Nucleus accumbens (tissue), 56 donors: ENCODE measurements around the gene GNAS-AS1.
A peak's percentile ranks its signal among the peaks of the same experiment; 100 is the strongest.

ENCODE experiments used
- DNase-seq, 56 donors: peaks; one replicate each; lab custom pipeline; 2025; lab: John Stamatoyannopoulos, UW

Gene GNAS-AS1

DNA sequence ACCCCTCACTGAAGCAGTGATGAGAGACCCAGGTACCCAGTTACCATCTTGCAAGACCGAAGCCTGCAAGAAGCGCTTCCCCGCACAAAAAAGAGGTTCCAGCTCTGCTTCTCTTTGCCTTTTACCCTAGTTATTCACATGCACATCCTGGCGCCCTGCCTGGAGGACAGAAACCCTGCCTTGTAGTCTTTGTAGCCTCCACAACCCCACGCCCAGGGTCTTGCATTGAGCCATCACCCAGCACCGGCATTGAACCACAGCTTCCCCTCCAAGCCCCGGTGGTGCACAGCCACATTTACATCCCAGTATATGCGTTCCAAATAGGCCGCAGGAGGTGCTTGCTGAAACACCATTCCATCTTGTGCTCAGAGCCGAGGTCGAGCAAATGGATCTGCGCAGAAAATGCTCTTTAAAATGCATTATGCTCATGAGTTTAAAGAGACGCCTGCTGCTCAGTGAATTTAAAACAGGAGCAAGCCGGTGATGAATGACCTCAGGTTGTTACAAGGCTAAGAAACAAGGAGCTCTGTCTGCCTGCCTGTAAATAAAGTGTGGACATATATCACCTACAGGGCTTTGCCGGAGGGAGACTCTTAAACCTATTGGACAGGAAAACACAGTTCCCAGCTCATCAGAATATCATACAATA is 61.7 kb downstream of the GNAS-AS1 start:
- DNase-seq, result peak in 1 of 56 donors; percentile 9

DNA sequence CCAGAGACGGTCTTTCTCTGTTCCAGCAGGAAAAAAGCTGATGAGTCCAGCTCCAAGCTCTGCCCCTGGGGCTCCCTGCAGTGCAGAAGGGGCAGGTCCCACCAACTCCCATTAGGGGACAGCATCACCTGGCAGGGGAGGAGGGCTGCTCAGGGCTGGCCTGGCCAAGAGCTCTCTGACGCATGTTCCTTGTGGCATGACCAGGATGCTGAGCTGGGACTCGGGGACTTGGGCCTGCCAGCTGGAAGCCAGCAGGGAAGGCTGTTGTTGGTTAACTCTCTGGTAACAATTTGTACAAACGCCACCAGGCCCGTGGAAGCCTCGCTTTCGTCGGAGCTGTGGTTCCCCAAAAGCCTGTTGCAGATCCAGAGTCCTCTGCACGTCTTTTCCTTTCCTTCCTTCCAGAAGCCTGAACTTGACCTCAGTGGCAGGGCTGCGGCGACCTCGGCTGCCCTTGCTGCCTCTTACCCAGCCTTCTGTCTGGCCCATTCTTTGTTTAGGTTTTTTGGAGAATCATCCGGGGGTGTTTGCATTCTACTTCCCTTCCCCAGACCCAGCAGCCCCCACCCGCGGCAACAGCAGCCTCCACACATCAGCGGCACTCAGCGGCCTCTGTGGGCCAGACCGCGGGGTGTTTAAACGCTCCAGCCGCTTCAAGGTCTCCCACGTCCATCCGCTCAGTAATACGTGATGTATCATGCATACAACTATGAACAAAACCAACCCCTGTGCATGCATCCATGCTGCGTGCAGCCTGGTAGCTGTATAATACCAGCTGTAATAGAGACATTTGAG is 63.3 kb downstream of the GNAS-AS1 start:
- DNase-seq, result no peak

DNA sequence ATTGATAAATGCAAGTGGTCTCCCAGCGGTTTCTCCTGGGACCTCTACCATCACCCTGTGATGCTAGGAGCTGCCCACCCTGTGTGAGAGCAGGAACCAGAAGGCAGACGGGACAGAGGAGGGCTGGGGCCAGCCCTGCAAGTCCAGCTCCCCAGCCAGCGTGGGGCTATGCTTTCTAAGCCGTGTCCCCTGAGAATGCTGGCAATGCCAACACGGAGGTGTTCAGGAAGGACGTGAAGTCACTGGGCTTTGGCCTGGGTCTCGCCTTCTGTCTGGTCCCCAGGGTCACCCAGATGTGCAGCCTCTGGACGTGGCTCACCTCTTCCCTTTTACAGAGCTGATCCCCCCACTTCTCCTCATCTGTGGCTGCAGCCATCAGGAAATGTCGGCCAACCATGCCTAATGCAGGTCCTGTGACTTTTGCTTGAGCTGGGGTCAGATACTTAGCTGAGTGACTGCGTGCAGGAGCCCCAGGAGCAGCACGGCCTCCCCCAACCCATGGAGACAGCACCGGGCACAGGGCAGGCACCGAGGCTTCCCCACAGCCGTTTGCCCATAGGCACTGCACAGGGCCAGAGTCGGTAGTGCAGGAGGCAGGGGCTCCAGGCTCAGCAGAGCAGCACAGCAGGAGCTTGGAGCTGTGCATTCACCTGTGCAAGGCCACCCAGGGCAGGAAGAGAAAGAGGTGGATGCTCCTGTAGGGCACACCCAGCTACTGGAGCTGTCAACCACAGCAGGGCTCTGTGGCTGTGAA is 66.2 kb downstream of the GNAS-AS1 start:
- no peak for DNase-seq

DNA sequence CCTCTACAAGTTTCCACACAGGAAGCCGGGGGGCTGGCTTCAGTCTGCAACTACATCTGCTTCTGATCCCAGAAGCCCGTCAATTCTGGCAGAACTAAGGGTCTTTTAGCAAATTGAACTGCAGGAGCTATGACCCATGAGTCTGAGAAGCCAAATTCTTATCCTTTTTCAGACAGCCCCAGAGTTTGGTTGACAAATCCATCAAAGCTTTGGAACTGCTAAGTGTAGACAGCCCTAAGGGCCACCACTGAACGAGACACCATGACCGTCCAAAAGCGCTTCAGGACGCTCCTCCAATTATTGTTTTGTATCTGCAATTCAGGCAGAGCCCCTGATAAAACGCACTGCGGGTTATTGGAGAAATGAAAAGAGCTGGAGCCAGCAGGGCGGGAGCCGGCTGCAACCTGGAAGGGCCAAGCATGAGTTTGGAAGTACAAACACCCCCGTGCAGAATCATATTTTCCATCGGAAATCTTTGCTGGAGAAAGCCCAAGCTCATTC is 67.1 kb downstream of the GNAS-AS1 start:
- DNase-seq, result no peak

DNA sequence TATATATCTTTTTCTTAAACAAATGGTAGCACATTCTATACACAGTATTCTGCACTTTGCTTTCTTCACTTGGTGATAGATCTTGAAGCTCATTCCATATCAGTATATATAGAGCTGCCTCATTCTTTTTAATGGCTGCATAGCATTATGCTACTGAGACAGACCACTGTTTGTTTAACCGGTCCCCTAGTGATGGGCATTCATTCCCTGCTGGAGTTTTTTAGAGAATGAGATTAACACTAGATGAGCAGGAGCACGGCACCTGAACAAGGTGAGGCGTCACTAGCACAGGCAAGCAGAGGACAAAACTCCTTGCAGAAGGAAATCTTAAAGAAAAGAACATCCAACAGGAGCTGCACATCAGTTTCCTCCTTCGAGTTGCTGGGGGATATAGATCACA is 69.6 kb downstream of the GNAS-AS1 start:
- DNase-seq, result no peak

DNA sequence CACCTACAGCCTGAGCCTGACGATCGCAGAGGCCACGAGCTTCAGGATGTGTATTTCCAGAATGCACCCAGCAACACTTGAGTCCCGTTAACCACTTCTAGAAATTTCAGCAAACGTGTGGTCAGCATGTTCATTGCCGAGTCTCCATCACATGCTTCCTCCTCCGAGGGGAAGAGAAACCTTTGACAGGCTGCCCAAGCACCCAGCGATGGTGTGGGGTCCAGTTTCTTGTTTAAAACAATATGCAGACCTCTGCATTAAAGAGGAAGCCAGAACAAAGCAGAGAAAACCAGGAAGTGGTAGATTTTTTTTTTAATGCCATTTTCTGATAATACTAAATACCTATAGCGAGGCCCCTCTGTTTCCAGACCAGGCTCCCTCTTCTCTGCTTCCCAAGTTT is 71.9 kb downstream of the GNAS-AS1 start:
- DNase-seq, result peak in 1 of 56 donors; percentile 9

DNA sequence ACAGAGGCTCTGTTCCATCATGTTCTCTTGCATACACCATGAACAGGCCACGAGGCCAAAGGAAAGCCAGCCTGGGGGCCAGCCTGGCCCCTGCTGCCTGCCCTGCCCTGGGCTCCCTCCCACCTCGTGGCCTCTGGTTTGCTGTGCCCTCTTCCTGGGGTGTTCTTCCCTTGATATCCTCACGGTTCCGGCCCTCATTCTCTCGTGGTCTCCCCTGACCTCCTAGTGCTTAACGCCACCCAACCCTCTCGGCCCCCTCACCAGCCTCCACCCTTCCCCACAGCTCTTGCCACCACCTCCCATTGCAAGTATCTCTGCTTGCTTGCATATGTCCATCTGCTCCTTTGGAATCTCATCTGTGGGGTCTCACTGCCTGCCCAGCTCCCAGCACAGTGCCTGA is 73.0 kb downstream of the GNAS-AS1 start:
- no peak for DNase-seq

DNA sequence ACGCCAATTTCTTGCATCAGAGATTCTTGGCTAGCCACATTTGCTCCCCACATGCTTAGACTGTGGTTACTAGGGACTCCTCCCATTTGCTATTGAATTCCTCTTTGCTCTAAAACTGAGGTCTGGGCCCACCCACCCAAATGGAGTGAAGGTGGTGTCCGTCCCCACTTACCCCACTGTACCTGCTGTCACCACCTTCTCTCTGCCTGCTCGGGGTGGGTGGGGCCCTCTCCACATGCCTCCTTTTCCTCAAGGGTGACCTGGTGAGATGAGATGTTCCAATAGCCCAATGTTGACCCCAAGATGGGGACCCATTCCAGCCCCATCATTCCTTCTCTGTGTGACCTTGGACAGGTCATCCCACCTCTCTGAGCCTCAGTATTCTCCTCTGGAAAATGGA is 74.6 kb downstream of the GNAS-AS1 start:
- no peak for DNase-seq

DNA sequence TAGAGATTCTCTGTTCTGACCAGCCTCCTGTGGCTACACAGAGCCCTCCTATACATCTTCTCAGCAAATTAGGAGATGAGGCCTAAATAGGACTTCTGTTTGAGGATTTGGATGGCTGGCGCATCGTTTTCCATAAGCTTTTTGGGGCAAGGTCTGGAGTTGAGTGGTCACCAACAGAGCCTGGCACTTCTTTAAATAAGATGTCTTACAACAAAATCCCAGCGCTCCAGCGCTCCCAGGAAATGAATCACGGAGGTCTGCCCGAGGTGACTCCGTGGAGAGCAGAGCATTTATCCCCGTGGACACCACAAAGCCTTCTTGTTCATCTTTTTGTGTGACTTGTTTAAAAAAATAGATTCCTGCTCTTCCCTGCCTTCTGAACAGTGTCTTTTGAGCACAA is 75.3 kb downstream of the GNAS-AS1 start:
- DNase-seq, result peak in 1 of 56 donors; percentile 2

DNA sequence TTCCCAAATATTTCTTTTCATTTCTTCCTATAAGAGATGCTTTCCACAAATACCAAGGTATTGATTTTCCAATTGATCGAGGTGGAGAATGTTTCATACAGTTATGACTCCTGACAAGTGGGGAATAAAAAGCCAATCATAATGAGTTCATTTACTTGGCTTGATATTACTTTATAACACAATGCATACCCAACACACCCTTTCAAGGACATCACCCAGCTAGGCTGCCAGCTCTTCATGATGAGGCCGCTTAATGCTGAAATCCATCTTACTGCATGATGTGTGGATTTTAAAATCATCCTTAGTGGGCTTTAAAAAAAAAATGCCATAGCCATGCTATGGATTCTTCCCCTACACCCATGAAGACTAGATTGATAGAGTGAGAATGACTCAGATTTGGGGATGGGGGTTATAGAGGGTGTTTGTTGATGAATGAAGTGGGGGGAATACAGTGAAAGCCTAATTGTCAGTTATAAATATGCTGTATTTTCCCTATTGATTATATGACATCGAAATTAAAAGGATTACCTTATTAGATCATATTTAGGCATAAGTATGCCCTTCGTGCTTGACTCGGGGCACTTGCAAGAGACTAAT is 75.9 kb downstream of the GNAS-AS1 start:
- DNase-seq, result no peak

DNA sequence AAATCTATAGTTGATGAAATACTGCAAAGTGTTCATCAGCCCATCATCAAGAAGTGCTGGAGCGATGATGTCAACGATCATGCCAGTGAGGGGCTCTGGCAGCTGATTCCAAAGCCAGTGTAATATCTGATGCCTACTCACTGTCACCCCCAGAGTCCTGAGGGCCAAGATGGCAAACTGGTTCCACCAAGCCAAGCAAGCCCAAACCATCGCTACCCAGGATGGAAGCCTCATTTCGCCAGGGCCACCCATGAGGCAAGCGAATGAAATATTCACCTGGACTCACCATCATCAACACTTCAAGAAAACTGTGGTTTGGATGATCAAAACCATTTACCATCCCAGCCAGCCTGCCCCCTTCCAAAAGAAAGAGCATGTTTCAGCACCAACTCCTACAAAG is 76.5 kb downstream of the GNAS-AS1 start:
- no peak for DNase-seq

DNA sequence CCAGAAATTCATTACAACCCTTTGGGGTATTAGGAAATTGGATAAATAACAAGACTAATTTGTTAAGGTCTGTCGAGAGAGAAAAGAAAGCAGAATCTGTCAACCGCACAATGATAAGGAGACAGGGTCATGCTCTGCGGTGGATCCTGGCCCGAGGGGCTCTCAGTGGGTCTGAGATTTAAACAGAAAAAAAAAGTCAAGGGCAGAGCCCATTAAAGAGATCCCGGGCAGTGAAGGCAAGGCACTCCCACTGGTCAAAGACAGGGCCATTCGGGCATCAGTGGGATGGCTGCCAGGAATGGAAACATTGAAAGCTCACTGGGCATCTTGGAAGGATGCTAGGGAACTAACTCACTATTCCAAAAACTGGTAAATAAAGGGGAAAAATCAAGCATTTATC is 77.9 kb downstream of the GNAS-AS1 start:
- DNase-seq, result peak in 1 of 56 donors; percentile 5
